Measurements from ENCODE around the gene SCAF8. TPM values are rescaled to one million over a fixed set of nuclear protein-coding genes. Genes with fewer than 3 reads are reported as not detected.

The SCAF8 gene
- total and polyA plus RNA-seq, 7 donors: 9.5 to 49.0 (median 40.1) TPM

DNA sequence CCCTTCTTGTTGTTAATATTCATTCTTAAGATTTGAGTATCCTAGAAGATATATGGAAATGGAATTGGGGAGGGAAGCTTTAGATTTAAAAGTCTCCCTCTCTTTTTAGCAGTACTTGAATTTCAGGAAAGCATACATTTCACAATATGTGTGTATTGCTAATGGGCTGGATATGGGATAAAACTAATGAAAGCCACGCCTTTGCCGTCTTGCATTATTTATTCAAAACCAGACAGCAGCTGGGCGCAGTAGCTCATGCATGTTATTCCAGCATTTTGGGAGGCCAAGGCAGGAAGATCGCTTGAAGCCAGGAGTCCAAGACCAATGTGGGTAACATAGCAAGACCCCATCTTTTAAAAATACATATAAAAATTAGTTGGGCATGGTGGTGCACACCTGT lies 140.3 kb downstream of the SCAF8 start:
- Histone ChIP-seq H3K27ac (no peak overlapping the region), H3K4me3 (no peak overlapping the region), H3K27me3 (ENCODE audit: insufficient read depth in 3 of 3, low read length in 2 of 3) (no peaks in the 10 kb centered on the region), H3K36me3 (ENCODE audit: insufficient read depth in 1 of 2, low read depth in 1 of 2) (no peaks in the 10 kb centered on the region), H3K4me1 (peaks cover 57% of the 10 kb centered on the region), H3K9me3 (no peaks in the 10 kb centered on the region)
- WGBS, 3 donors: 98 to 100% (median 98%) methylated on average over 4 of the region's 4 CpGs
- TF ChIP-seq CTCF (IDR thresholded peaks at IDR 0.05): no peak
- ATAC-seq: no peak
- DNase-seq: no peak
- intact Hi-C loops (cut with DNase I): no loop called here

- intact Hi-C loops (cut with DNase I): no loop called here
- H3K4me1 ChIP-seq: peaks cover 57% of the 10 kb centered on the region
- no peaks in the 10 kb centered on the region for H3K27me3 ChIP-seq (ENCODE audit: insufficient read depth in 3 of 3, low read length in 2 of 3)
- DNase-seq (no peak), ATAC-seq (no peak)
- 54 to 67% (median 55%) methylated on average over 10 of the region's 10 CpGs for WGBS, 3 donors
- no peak overlapping the region for H3K4me3 ChIP-seq
- H3K9me3 ChIP-seq: no peaks in the 10 kb centered on the region
- H3K27ac ChIP-seq: no peak overlapping the region
- no peak for TF ChIP-seq CTCF (IDR thresholded peaks at IDR 0.05)
- H3K36me3 ChIP-seq (ENCODE audit: insufficient read depth in 1 of 2, low read depth in 1 of 2): no peaks in the 10 kb centered on the region
These were observed 141.8 kb downstream of the SCAF8 start for GRCh38 chr6:154874773-154875592.

GRCh38 chr6:154876486-154877280 lies 143.5 kb downstream of the SCAF8 start:
- DNase-seq (no peak), ATAC-seq (no peak)
- H3K4me1 ChIP-seq: peaks cover 57% of the 10 kb centered on the region
- no peaks in the 10 kb centered on the region for H3K36me3 ChIP-seq (ENCODE audit: insufficient read depth in 1 of 2, low read depth in 1 of 2)
- H3K27ac ChIP-seq: no peak overlapping the region
- no peak for TF ChIP-seq CTCF (IDR thresholded peaks at IDR 0.05)
- intact Hi-C loops (cut with DNase I): no loop called here
- no peaks in the 10 kb centered on the region for H3K9me3 ChIP-seq
- no peak overlapping the region for H3K4me3 ChIP-seq
- H3K27me3 ChIP-seq (ENCODE audit: insufficient read depth in 3 of 3, low read length in 2 of 3): no peaks in the 10 kb centered on the region
- WGBS, 3 donors: 85 to 94% (median 85%) methylated on average over 3 of the region's 3 CpGs

GRCh38 chr6:154878871-154879491 lies 145.8 kb downstream of the SCAF8 start:
- ATAC-seq (no peak), DNase-seq (no peak)
- no peak overlapping the region for H3K27ac ChIP-seq
- H3K4me1 ChIP-seq: peaks cover 39% of the 10 kb centered on the region
- TF ChIP-seq CTCF (IDR thresholded peaks at IDR 0.05): no peak
- intact Hi-C loops (cut with DNase I): no loop called here
- 82 to 90% (median 86%) methylated on average over 6 of the region's 6 CpGs for WGBS, 3 donors
- no peaks in the 10 kb centered on the region for H3K27me3 ChIP-seq (ENCODE audit: insufficient read depth in 3 of 3, low read length in 2 of 3)
- no peaks in the 10 kb centered on the region for H3K36me3 ChIP-seq (ENCODE audit: insufficient read depth in 1 of 2, low read depth in 1 of 2)
- H3K4me3 ChIP-seq: no peak overlapping the region
- H3K9me3 ChIP-seq: no peaks in the 10 kb centered on the region
